HG03095 (cell line): ENCODE measurements around the gene SLC36A3.
"Not testable (repeated sequence)": the region's sequence is repeated elsewhere in the genome, so short reads cannot be mapped to it uniquely, and the experiment has no call there.

ENCODE experiments used
- ATAC-seq: cut with Tn5 transposase; IDR thresholded peaks from one replicate; pipeline ENCODE4 v1.9.1; 2021; ENCODE audit warnings: moderate library complexity; ENCODE audit not compliant: unreplicated experiment

Gene SLC36A3

GRCh38 chr5:151240924-151241635 is 62.5 kb downstream of the SLC36A3 start:
- ATAC-seq, result peak; percentile 33

DNA sequence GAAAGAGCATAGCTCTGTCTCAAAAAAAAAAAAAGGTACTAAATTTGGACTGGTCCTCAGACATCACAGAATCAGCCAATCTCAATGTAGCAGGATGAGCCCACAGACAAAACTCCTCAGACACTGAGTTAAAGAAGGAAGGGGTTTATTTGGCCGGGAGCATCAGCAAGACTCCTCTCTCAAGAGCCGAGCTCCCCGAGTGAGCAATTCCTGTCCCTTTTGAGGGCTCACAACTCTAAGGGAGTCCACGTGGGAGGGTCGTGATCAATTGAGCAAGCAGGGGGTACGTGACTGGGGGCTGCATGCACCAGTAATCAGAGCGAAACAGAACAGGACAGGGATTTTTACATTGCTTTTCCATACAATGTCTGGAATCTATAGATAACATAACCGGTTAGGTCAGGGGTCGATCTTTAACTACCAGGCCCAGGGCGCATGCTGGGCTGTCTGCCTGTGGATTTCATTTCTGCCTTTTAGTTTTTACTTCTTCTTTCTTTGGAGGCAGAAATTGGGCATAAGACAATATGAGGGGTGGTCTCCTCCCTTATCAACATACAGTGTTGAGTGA is 63.2 kb downstream of the SLC36A3 start:
- ATAC-seq, result not testable (repeated sequence)

- no peak for ATAC-seq
Observed at GRCh38 chr5:151239237-151239861, 64.2 kb downstream of the SLC36A3 start.

GRCh38 chr5:151238303-151238741 is 65.2 kb downstream of the SLC36A3 start:
- ATAC-seq, result peak; percentile 35

DNA sequence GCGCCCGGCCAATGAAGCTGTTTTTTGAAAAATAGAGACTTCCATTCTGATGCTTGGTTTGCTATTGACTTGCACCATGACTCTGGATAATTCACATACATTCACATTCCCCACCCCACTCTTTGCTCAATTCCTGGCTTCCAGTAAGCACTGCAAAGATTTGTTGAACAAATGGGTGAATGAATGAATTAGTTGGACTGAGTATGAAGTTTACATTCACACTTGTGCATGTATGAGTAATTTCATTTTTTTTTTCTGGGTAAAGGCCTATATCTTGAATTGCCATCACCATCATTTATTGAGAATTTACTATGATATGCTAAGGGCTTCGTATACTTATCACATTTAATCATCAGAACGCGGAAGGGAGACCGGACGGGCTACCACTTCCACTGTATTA is 65.9 kb downstream of the SLC36A3 start:
- no peak for ATAC-seq

- ATAC-seq, result no peak
Observed at GRCh38 chr5:151236888-151237287, 66.7 kb downstream of the SLC36A3 start.

GRCh38 chr5:151235239-151235571 is 68.4 kb downstream of the SLC36A3 start:
- not testable (repeated sequence) for ATAC-seq

- peak; percentile 66 for ATAC-seq
Observed at GRCh38 chr5:151234476-151235238, 68.9 kb downstream of the SLC36A3 start.

- ATAC-seq, result peak; percentile 44
Observed at GRCh38 chr5:151233616-151234085, 69.9 kb downstream of the SLC36A3 start.

DNA sequence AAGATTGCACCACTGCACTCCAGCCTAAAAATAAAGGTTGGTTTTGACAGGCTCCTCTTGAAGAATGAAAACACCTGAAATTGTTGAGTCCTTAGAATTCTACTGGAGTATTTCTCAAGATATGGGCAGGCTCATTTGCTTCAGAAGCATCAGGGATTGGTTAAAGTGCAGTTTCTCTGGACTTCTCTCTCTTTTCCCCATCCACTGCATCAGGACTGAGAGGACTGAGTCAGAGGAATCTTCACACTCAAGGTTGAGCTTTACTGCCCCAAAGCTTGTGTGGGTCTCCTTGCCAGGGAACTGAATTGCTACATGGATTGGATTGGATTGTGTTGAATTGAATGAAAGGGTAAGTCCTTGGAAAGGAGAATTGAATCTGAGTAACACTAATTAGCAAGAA is 72.2 kb downstream of the SLC36A3 start:
- no peak for ATAC-seq

- ATAC-seq, result no peak
Observed at GRCh38 chr5:151230048-151230680, 73.4 kb downstream of the SLC36A3 start.

GRCh38 chr5:151228986-151229385 is 74.6 kb downstream of the SLC36A3 start:
- no peak for ATAC-seq

DNA sequence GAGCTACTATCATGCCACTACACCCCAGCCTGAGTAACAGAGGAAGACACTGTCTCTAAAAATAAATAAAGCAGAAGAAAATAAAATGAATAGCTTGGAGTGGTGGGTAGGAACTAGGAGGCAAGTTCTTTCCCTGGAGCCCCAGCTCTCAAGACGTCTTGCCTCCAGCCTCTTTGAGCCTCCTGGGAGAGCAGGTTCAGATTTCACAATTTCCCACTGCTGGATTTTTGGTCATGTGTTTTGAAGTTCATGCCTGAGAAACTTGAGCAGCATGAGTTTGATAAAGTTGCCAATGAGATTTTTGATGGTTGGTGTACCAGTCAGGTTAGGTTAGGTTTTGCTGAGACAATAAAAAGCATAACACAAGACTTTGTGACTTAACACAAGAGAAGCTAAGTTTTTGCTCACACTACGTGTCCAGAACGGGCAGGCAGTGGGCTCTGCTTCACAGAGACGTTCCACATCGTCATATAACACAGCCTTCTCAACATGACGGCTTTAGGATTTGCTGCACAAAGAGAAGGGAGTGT is 75.6 kb downstream of the SLC36A3 start:
- ATAC-seq, result no peak
